ENCODE results near the gene HMCES.

The HMCES gene

GRCh38 chr3:129278439-129278965 lies at the start of gene HMCES:
HMCES (plus strand) TSS chr3:129278870; CDS start chr3:129279733, 863 bp downstream.
- DNase-seq, result peak; percentile 72

GRCh38 chr3:129228891-129229585 lies 49.6 kb upstream of the HMCES start:
- DNase-seq, result no peak

GRCh38 chr3:129230311-129231019 lies 48.2 kb upstream of the HMCES start:
- DNase-seq, result no peak

GRCh38 chr3:129231331-129232119 lies 47.1 kb upstream of the HMCES start:
- DNase-seq, result no peak

- DNase-seq, result no peak
These were observed 45.1 kb upstream of the HMCES start for GRCh38 chr3:129233538-129233937.

GRCh38 chr3:129234441-129234840 lies 44.2 kb upstream of the HMCES start:
- no peak for DNase-seq

- no peak for DNase-seq
These were observed 43.2 kb upstream of the HMCES start for GRCh38 chr3:129235344-129235917.

- no peak for DNase-seq
These were observed 39.5 kb upstream of the HMCES start for GRCh38 chr3:129238945-129239705.

- no peak for DNase-seq
These were observed 38.7 kb upstream of the HMCES start for GRCh38 chr3:129239991-129240390.

- no peak for DNase-seq
These were observed 38.2 kb upstream of the HMCES start for GRCh38 chr3:129240436-129240835.

- no peak for DNase-seq
These were observed 33.5 kb upstream of the HMCES start for GRCh38 chr3:129245141-129245540.

- DNase-seq, result peak; percentile 85
These were observed 32.9 kb upstream of the HMCES start for GRCh38 chr3:129245641-129246306.

GRCh38 chr3:129246636-129247035 lies 32.0 kb upstream of the HMCES start:
- DNase-seq, result no peak

- no peak for DNase-seq
These were observed 30.2 kb upstream of the HMCES start for GRCh38 chr3:129248286-129248979.

- DNase-seq, result peak; percentile 82
These were observed 29.2 kb upstream of the HMCES start, which contains the start of gene COPG1 for GRCh38 chr3:129249284-129250065. COPG1 (plus strand) TSS chr3:129249606; CDS start chr3:129249710, 104 bp downstream.

GRCh38 chr3:129252748-129253147 lies 25.9 kb upstream of the HMCES start:
- no peak for DNase-seq

GRCh38 chr3:129254536-129255230 lies 24.0 kb upstream of the HMCES start:
- DNase-seq, result no peak

GRCh38 chr3:129256270-129256669 lies 22.4 kb upstream of the HMCES start:
- DNase-seq, result no peak

GRCh38 chr3:129257609-129258008 lies 21.1 kb upstream of the HMCES start:
- DNase-seq, result no peak

Measured in SHP77 treated with DMSO at 0.1 percent for 48 hours (cell line).